ENCODE measurements around the gene MAOB.

DNA sequence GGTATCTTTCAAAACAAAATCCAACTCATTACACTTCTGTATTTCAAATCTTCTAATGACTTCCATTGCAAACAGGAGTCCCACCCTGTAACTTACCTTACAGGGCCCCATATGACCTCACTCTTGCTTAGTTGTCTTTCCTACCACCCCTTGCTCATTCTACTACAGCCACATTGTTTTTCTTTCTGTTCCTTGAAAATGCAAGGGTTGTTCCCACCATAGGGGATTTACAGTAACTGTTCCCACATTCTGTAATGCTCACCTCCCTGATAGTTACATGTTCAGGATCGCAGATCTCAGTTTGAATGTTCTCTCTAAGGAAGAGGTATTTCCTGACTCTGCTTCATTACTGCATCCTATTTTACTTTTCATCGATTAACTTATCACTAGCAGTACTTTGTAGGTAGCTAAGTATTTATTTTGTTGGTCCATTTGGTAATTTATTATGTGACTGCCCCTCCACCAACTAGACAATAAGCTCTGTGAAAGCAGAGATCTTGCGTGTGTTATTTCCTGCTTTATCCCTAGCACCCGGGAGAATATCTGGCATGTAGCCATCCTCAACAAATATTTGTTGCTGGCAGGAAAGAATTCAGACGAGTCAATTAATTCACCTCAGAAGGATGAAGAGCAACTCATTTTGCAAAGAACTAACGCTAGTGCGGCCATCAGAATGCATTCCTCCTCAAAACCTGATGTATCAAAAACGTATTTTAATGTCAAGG is 21.4 kb downstream of the MAOB start:
- no peak for TF ChIP-seq TAF1 (IDR thresholded peaks at IDR 0.05; ENCODE audit: borderline replicate concordance, low read depth, low read length)
- no peak for TF ChIP-seq POLR2A (IDR thresholded peaks at IDR 0.05; ENCODE audit: low read depth, low read length)

All from GM12892 (cell line).